ENCODE measurements around the gene ZBTB17. TPM values are rescaled to one million over a fixed set of nuclear protein-coding genes. Genes with fewer than 3 reads are reported as not detected.

Gene ZBTB17
- total and polyA plus RNA-seq, 9 of the 15 experiments (the other 6 are each of a cell fraction or from before 2014, with no cell fraction given), result 1.1 to 53.4 (median 29.6) TPM

GRCh38 chr1:16014509-16015482 lies 38.9 kb upstream of the ZBTB17 start (continued):
- TF ChIP-seq ILK (tag; IDR thresholded peaks at IDR 0.05; ENCODE audit: borderline replicate concordance, low read depth) (no peak), NCOA6 (IDR thresholded peaks at IDR 0.05) (no peak), ZNF354B (CRISPR knock-in tag; IDR thresholded peaks at IDR 0.05) (no peak), GATAD2A (IDR thresholded peaks at IDR 0.05) (no peak), SETDB1 (IDR thresholded peaks at IDR 0.05; ENCODE audit: low read length) (no peak), ZNF280A (IDR thresholded peaks at IDR 0.05; ENCODE audit: low read depth, partially characterized antibody) (no peak), TAF15 (IDR thresholded peaks at IDR 0.05; ENCODE audit: low read depth, low read length) (no peak), SIN3B (IDR thresholded peaks at IDR 0.05; ENCODE audit: low read depth) (no peak), ZNF780A (CRISPR knock-in tag; IDR thresholded peaks at IDR 0.05) (no peak; the same call in 1 of the 2 replicates), ARID1B (IDR thresholded peaks at IDR 0.05) (0 out of 2 replicates have a peak, but pooled peaks have one; percentile 20), CSDE1 (IDR thresholded peaks at IDR 0.05) (no peak), SPI1 (IDR thresholded peaks at IDR 0.05; ENCODE audit: borderline replicate concordance, low read depth, low read length) (no peak), EWSR1 (IDR thresholded peaks at IDR 0.05; ENCODE audit: borderline replicate concordance, low read depth, partially characterized antibody) (no peak), GABPA (tag; conservative IDR thresholded peaks at IDR 0.05; ENCODE audit: low read depth) (no peak), KAT8 (IDR thresholded peaks at IDR 0.05; ENCODE audit: low read depth) (no peak), ZNF75A (CRISPR knock-in tag; IDR thresholded peaks at IDR 0.05) (no peak)
- TF ChIP-seq, protein P1, sequence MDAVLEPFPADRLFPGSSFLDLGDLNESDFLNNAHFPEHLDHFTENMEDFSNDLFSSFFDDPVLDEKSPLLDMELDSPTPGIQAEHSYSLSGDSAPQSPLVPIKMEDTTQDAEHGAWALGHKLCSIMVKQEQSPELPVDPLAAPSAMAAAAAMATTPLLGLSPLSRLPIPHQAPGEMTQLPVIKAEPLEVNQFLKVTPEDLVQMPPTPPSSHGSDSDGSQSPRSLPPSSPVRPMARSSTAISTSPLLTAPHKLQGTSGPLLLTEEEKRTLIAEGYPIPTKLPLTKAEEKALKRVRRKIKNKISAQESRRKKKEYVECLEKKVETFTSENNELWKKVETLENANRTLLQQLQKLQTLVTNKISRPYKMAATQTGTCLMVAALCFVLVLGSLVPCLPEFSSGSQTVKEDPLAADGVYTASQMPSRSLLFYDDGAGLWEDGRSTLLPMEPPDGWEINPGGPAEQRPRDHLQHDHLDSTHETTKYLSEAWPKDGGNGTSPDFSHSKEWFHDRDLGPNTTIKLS (IDR thresholded peaks at IDR 0.05; ENCODE audit: borderline replicate concordance, low read depth), result 0 out of 2 replicates have a peak, but pooled peaks have one; percentile 24
- TF ChIP-seq, protein P2, sequence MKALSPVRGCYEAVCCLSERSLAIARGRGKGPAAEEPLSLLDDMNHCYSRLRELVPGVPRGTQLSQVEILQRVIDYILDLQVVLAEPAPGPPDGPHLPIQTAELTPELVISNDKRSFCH (CRISPR knock-in tag; IDR thresholded peaks at IDR 0.05), result no peak
- TF ChIP-seq, protein P2 (tag; IDR thresholded peaks at IDR 0.05), result 0 out of 2 replicates have a peak, but pooled peaks have one; percentile 68
- TF ChIP-seq, protein P3, sequence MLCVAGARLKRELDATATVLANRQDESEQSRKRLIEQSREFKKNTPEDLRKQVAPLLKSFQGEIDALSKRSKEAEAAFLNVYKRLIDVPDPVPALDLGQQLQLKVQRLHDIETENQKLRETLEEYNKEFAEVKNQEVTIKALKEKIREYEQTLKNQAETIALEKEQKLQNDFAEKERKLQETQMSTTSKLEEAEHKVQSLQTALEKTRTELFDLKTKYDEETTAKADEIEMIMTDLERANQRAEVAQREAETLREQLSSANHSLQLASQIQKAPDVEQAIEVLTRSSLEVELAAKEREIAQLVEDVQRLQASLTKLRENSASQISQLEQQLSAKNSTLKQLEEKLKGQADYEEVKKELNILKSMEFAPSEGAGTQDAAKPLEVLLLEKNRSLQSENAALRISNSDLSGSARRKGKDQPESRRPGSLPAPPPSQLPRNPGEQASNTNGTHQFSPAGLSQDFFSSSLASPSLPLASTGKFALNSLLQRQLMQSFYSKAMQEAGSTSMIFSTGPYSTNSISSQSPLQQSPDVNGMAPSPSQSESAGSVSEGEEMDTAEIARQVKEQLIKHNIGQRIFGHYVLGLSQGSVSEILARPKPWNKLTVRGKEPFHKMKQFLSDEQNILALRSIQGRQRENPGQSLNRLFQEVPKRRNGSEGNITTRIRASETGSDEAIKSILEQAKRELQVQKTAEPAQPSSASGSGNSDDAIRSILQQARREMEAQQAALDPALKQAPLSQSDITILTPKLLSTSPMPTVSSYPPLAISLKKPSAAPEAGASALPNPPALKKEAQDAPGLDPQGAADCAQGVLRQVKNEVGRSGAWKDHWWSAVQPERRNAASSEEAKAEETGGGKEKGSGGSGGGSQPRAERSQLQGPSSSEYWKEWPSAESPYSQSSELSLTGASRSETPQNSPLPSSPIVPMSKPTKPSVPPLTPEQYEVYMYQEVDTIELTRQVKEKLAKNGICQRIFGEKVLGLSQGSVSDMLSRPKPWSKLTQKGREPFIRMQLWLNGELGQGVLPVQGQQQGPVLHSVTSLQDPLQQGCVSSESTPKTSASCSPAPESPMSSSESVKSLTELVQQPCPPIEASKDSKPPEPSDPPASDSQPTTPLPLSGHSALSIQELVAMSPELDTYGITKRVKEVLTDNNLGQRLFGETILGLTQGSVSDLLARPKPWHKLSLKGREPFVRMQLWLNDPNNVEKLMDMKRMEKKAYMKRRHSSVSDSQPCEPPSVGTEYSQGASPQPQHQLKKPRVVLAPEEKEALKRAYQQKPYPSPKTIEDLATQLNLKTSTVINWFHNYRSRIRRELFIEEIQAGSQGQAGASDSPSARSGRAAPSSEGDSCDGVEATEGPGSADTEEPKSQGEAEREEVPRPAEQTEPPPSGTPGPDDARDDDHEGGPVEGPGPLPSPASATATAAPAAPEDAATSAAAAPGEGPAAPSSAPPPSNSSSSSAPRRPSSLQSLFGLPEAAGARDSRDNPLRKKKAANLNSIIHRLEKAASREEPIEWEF (CRISPR knock-in tag; IDR thresholded peaks at IDR 0.05), result no peak

Data from K562 (cell line).